ENCODE data around the gene SPOCK1.

Gene SPOCK1

DNA sequence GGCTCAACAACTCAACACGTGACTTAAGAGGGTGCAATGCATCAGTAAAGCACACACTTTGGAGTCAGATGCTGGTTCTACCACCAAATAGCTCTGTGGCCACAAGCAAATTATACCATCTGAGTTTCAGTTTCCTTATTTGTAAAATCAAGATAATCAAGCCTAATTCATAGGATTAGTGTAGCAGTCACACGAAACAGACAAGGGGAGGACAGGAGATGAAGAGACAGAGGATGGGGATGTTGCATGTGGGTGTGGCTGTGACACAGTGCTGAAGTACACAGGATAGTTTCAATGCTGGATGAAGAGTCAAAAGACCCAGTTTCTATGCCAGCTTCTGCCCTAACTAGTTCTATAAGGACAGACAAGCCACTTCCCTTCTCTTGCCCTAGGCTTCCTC, 60.2 kb downstream of the SPOCK1 start:
- TF ChIP-seq, protein P1, sequence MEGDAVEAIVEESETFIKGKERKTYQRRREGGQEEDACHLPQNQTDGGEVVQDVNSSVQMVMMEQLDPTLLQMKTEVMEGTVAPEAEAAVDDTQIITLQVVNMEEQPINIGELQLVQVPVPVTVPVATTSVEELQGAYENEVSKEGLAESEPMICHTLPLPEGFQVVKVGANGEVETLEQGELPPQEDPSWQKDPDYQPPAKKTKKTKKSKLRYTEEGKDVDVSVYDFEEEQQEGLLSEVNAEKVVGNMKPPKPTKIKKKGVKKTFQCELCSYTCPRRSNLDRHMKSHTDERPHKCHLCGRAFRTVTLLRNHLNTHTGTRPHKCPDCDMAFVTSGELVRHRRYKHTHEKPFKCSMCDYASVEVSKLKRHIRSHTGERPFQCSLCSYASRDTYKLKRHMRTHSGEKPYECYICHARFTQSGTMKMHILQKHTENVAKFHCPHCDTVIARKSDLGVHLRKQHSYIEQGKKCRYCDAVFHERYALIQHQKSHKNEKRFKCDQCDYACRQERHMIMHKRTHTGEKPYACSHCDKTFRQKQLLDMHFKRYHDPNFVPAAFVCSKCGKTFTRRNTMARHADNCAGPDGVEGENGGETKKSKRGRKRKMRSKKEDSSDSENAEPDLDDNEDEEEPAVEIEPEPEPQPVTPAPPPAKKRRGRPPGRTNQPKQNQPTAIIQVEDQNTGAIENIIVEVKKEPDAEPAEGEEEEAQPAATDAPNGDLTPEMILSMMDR (IDR thresholded peaks at IDR 0.05; ENCODE audit: borderline replicate concordance, insufficient read depth, low read depth, low read length) = no peak
- no peak overlapping the region for H3K4me3 ChIP-seq (ENCODE audit: low read depth, low read length)

DNA sequence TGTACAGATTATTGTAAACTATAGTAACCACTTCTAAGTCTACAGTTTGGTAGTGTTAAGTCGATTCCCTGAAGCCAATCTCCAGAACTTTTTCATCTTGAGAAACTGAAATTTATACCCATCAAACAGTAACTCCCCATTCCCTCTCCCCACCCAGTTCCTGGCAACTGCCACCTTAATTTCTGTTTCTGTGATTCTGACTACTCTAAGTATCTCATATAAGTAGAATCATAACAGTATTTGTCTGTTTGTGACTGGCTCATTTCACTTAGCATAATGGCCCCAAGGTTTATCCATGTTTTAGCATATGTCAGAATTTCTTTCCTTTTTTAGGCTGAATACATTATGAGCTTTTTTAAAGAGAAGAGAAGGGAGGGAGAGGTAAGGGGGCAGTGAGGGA, 61.4 kb downstream of the SPOCK1 start:
- H3K4me3 ChIP-seq (ENCODE audit: low read depth, low read length) = no peak overlapping the region
- TF ChIP-seq, protein P1 (IDR thresholded peaks at IDR 0.05; ENCODE audit: borderline replicate concordance, insufficient read depth, low read depth, low read length) = no peak

DNA sequence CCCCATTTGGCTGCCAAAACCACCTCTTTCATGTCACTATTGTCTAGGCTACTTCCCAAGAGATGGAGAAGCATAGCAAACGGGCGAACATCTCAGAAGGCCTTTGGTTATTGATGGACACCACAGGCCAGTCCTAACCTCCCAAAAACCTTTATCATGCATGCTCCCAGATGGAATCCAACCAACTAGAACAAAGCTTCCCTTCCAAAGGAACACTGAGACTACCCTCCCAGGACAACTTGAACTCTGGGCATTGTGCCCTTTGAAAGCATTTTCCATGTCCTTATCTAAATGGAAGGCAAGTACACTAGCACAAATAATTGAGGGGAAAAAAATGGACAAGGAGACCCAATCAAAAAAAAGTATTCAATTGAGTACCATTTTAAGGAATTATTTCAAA, 65.6 kb downstream of the SPOCK1 start:
- TF ChIP-seq, protein P1 (IDR thresholded peaks at IDR 0.05; ENCODE audit: borderline replicate concordance, insufficient read depth, low read depth, low read length) = no peak
- no peak overlapping the region for H3K4me3 ChIP-seq (ENCODE audit: low read depth, low read length)

DNA sequence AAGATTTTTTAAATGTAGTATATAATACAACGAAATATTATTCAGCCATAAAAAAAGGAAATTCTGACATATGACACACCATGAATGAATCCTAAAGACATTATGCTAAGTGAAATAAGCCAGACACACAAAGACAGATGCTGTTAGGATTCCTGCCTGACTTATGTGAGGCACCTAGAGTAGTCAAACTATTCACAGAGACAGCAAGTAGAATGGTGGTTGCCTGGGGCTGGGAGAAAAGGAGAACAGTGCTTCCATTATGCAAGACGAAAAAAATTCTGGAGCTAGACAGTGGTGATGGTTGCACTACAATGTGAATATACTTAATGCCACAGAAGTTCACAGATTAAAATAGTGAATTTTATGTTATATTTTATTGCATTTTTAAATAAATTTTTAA, 66.8 kb downstream of the SPOCK1 start:
- no peak overlapping the region for H3K4me3 ChIP-seq (ENCODE audit: low read depth, low read length)
- TF ChIP-seq, protein P1 (IDR thresholded peaks at IDR 0.05; ENCODE audit: borderline replicate concordance, insufficient read depth, low read depth, low read length) = no peak

DNA sequence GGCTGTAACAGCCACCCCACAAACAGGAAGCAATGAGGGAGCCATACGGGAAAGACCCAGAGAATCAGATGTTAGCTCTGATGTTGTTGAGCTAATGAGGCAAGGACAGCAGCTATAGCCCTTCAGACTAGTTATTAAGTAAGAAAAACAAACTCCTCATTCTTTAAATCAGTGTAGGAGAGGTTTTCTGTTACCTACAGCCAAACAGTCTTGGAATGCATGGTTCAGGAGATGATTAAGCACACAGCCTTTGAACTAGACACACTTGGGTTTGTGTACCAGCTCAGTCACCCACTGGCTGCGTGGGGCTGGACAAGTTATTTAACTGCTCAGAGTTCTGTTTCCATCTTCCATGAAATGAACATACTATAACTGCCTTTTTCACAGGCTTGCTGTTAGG, 68.1 kb downstream of the SPOCK1 start:
- TF ChIP-seq, protein P1 (IDR thresholded peaks at IDR 0.05; ENCODE audit: borderline replicate concordance, insufficient read depth, low read depth, low read length) = no peak
- H3K4me3 ChIP-seq (ENCODE audit: low read depth, low read length) = no peak overlapping the region

DNA sequence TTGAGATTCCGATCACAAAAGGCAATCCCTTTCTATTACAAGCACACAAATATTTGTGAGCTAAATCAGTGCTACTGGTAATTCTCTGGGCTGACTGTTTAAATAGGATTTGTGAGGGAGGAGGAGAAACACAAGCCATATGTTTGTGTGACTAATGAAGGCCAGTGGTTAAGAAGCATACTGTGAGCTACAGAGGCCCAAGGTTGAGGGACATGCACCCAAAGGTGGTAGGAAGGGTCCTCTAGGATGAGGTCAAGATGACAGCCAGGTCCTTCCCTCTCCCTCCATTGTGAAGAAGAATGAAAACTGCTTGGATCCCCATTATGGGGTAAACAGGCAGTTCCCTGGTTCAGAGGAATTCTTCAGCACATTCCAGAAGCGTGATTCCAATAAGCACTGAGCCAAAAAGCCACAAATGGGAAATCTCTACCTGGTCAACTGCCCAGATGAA, 83.9 kb downstream of the SPOCK1 start:
- H3K4me3 ChIP-seq (ENCODE audit: low read depth, low read length) = no peak overlapping the region
- TF ChIP-seq, protein P1 (IDR thresholded peaks at IDR 0.05; ENCODE audit: borderline replicate concordance, insufficient read depth, low read depth, low read length) = no peak

DNA sequence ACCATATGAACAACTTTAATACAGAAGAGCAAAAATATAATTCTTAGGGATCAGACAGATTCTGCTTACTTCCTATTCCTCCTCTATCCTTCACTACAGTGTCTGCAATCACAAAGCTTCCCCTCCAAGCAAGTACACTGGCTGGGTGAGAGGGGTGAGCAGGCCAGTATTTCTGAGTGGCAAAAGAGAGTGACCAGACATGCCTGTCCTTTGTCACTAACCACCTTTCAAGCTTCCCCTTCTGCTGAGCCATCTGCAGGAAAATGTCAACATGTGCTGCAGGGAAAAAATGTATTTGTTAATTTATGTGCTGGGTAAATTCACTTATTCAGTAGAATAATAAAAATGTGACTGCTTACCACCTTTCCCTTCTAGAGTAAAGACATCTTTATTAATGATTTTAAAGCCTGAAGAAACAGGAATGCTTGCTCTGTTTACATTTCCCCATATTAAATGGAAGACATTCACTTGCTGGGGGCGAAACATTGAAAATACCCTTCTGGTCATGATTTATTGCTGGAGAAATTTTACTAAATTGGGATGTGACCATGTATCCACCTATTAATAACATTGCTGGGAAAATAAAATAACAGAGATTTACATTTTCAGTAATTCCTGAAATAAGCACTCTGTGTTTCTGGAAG, 84.9 kb downstream of the SPOCK1 start:
- H3K4me3 ChIP-seq (ENCODE audit: low read depth, low read length) = no peak overlapping the region
- TF ChIP-seq, protein P1 (IDR thresholded peaks at IDR 0.05; ENCODE audit: borderline replicate concordance, insufficient read depth, low read depth, low read length) = no peak

Data from GM12875 (cell line).